AG09319 (cell line): Measurements from ENCODE around the gene DAGLA.

ENCODE experiments used
- DNase-seq: peaks from one replicate; pipeline ENCODE4 v3.0.0-alpha.2; 2010; ENCODE audit warnings: low read depth; ENCODE audit errors: extremely low read depth
- TF ChIP-seq, protein P1 (sequence below): IDR thresholded peaks from 2 replicates; pipeline ENCODE4 v1.5.1; 2011; ENCODE audit warnings: low read depth, mild to moderate bottlenecking, inconsistent platforms, low read length, moderate library complexity

The DAGLA gene

DNA sequence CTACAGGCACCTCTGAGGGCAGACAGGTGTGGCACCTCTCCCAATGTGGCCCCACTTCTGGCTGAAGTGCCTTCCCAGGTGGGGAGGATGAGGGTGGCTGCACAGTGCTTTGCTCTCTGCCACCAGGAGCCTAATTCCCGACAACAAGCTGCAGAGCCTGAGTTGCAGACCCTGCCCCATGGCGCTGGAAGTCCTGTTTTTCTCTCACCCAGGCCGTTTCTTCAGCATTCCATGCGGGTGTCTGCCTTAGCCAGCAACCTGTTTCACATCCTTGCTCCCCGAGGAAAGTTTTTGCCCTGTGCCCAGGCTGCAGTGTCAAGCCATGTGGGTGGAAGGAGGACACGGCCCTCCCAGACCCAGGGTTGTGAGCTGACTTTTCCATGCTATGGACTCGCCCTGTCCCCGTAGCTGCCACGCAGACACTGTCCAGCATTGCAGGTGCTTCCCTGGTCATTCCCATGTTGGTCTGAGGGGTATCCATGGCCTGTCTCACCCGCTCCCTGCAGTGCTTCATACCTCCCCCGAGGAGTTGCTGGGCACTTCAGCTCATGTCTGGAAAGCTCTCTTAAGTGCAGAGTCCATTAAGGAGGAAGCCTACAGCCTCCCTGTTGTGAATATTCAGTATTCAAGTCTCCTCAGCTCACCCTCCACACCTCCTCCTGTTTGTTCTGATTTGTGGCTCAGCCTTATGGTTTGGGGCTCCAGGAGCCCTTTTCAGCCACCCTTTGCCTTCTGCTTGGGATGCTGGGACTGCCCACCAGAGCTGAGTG, 2.9 kb downstream of the DAGLA start:
- TF ChIP-seq, protein P1, sequence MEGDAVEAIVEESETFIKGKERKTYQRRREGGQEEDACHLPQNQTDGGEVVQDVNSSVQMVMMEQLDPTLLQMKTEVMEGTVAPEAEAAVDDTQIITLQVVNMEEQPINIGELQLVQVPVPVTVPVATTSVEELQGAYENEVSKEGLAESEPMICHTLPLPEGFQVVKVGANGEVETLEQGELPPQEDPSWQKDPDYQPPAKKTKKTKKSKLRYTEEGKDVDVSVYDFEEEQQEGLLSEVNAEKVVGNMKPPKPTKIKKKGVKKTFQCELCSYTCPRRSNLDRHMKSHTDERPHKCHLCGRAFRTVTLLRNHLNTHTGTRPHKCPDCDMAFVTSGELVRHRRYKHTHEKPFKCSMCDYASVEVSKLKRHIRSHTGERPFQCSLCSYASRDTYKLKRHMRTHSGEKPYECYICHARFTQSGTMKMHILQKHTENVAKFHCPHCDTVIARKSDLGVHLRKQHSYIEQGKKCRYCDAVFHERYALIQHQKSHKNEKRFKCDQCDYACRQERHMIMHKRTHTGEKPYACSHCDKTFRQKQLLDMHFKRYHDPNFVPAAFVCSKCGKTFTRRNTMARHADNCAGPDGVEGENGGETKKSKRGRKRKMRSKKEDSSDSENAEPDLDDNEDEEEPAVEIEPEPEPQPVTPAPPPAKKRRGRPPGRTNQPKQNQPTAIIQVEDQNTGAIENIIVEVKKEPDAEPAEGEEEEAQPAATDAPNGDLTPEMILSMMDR: no peak
- DNase-seq: no peak

- no peak for DNase-seq
- TF ChIP-seq, protein P1: no peak
Measured at GRCh38 chr11:61683961-61684869, 4.0 kb downstream of the DAGLA start.

- no peak for DNase-seq
- TF ChIP-seq, protein P1: no peak
Measured at GRCh38 chr11:61684870-61685616, 4.9 kb downstream of the DAGLA start.

GRCh38 chr11:61685617-61685967, 5.4 kb downstream of the DAGLA start:
- no peak for DNase-seq
- TF ChIP-seq, protein P1: no peak

- DNase-seq: no peak
- TF ChIP-seq, protein P1: no peak
Measured at GRCh38 chr11:61686066-61686465, 5.9 kb downstream of the DAGLA start.

- no peak for DNase-seq
- TF ChIP-seq, protein P1: no peak
Measured at GRCh38 chr11:61686469-61686868, 6.3 kb downstream of the DAGLA start.
